Natural killer cell (primary cell): ENCODE measurements around the gene FAM83C. TPM values are rescaled to one million over a fixed set of nuclear protein-coding genes. Genes with fewer than 3 reads are reported as not detected.
A peak's percentile ranks its signal among the peaks of the same experiment; 100 is the strongest.
"Not testable (repeated sequence)": the region's sequence is repeated elsewhere in the genome, so short reads cannot be mapped to it uniquely, and the experiment has no call there.

Experiments used
- ATAC-seq, 3 donors: fragments of 150-1000 bp in 2 of 3; fragments of 200-7000 bp in 1 of 3; cut with Tn5 transposase; 1 replicate in 1 of 3; 2 replicates in 2 of 3; pipeline ENCODE4 v1.10.0; 2021; ENCODE audit warnings: mild to moderate bottlenecking in 2 of 3, moderate library complexity in 2 of 3
- DNase-seq, 2 donors: peaks; one replicate each; pipeline versions ENCODE4 v3.0.0 to v3.0.0-alpha.2; 2013 to 2021; ENCODE audit warnings: mixed read lengths in 1 of 2
- H3K27ac ChIP-seq: one replicate; pipeline ENCODE4 v1.5.1; 2013; ENCODE audit warnings: mild to moderate bottlenecking, low read length
- H3K27me3 ChIP-seq: one replicate; pipeline ENCODE4 v1.6.1; 2013; ENCODE audit warnings: low read length; ENCODE audit not compliant: control insufficient read depth, insufficient read depth
- H3K36me3 ChIP-seq: one replicate; pipeline ENCODE4 v1.6.1; 2013; ENCODE audit warnings: low read length; ENCODE audit not compliant: control insufficient read depth, insufficient read depth
- H3K4me1 ChIP-seq: one replicate; pipeline ENCODE4 v1.6.1; 2013; ENCODE audit warnings: low read length; ENCODE audit not compliant: control insufficient read depth, insufficient read depth
- H3K4me3 ChIP-seq: one replicate; pipeline ENCODE4 v1.5.1; 2013; ENCODE audit warnings: low read length
- H3K9me3 ChIP-seq: one replicate; pipeline ENCODE4 v1.6.1; 2013; ENCODE audit warnings: low read length; ENCODE audit not compliant: control insufficient read depth, insufficient read depth
- H3K27ac Mint-ChIP-seq, 2 donors: one replicate each; pipeline ENCODE4 v1.8.0; 2022; ENCODE audit warnings: mild to moderate bottlenecking in 2 of 2, mixed read lengths in 2 of 2, moderate library complexity in 1 of 2
- H3K27me3 Mint-ChIP-seq, 2 donors: one replicate each; pipeline ENCODE4 v1.8.0; 2022; ENCODE audit warnings: low read depth in 2 of 2, mixed read lengths in 2 of 2
- H3K36me3 Mint-ChIP-seq: one replicate; pipeline ENCODE4 v1.8.0; 2022; ENCODE audit warnings: mixed read lengths
- H3K4me1 Mint-ChIP-seq, 2 donors: one replicate each; pipeline ENCODE4 v1.8.0; 2022; ENCODE audit warnings: mixed read lengths in 2 of 2
- H3K4me3 Mint-ChIP-seq: one replicate; pipeline ENCODE4 v1.8.0; 2022; ENCODE audit warnings: mild to moderate bottlenecking, moderate library complexity, mixed read lengths
- H3K9me3 Mint-ChIP-seq, 2 donors: one replicate each; pipeline ENCODE4 v1.8.0; 2022; ENCODE audit warnings: mixed read lengths in 2 of 2
- WGBS: methylation state at CpG from one replicate; pipeline ENCODE4 v1.1.7; 2013; ENCODE audit warnings: missing lambda C conversion rate; ENCODE audit not compliant: insufficient coverage; 5-methylcytosine and 5-hydroxymethylcytosine counted together
- intact Hi-C: fragments of 100-400 bp; cut with micrococcal nuclease; formaldehyde crosslinking; loops from one replicate; pipeline ENCODE4 v1.14.2; 2022
- total RNA-seq, 4 donors: library from RNA; stranded (reverse); fragments of 120-200 nt in 1 of 4; gene quantifications; one replicate each; pipeline versions ENCODE4 v1.2.3 to v1.2.4, GENCODE V29; 2013 to 2022
- TF ChIP-seq, protein P1 (sequence below): fragments of 200-600 bp; IDR thresholded peaks from one replicate; pipeline ENCODE4 v1.8.0; 2022; ENCODE audit warnings: antibody characterized with exemption

Gene FAM83C
- total RNA-seq, 3 donors from 2014 or later (not counting 1 experiment from before 2014, with no cell fraction given) = not detected

DNA sequence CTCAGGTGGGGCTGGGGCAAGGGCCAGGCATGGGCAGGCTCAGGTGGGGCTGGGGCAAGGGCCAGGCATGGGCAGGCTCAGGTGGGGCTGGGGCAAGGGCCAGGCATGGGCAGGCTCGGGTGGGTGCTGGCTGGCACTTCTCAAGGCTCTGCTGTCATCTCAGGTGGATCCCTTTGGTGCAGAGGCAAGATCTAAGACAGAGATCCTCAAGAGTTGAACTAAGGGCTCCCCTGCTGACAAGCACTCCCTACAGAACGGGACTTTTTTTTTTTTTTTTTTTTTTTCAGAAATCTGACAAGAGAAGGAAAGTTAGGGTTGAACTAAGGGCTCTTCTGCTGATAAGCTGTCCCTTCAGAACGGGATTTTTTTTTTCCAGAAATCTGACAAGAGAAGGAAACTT is 39.2 kb downstream of the FAM83C start:
- no peaks in the 10 kb centered on the region for H3K36me3 Mint-ChIP-seq
- H3K36me3 ChIP-seq = no peaks in the 10 kb centered on the region
- DNase-seq = peak in 1 of 2 donors; percentile 45
- no peaks in the 10 kb centered on the region for H3K9me3 ChIP-seq
- H3K27me3 Mint-ChIP-seq = no peaks in the 10 kb centered on the region
- no peak for ATAC-seq
- TF ChIP-seq, protein P1, sequence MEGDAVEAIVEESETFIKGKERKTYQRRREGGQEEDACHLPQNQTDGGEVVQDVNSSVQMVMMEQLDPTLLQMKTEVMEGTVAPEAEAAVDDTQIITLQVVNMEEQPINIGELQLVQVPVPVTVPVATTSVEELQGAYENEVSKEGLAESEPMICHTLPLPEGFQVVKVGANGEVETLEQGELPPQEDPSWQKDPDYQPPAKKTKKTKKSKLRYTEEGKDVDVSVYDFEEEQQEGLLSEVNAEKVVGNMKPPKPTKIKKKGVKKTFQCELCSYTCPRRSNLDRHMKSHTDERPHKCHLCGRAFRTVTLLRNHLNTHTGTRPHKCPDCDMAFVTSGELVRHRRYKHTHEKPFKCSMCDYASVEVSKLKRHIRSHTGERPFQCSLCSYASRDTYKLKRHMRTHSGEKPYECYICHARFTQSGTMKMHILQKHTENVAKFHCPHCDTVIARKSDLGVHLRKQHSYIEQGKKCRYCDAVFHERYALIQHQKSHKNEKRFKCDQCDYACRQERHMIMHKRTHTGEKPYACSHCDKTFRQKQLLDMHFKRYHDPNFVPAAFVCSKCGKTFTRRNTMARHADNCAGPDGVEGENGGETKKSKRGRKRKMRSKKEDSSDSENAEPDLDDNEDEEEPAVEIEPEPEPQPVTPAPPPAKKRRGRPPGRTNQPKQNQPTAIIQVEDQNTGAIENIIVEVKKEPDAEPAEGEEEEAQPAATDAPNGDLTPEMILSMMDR = no peak
- no peak overlapping the region for H3K4me3 ChIP-seq
- 66% methylated on average over 3 of the region's 3 CpGs for WGBS
- peaks cover 38% of the 10 kb centered on the region for H3K4me1 ChIP-seq
- peaks cover 24% of the 10 kb centered on the region in 2 donors for H3K4me1 Mint-ChIP-seq
- intact Hi-C loops = loop anchor here (10.0 kb wide), 1 partner anchor 362 kb away; the partner anchor contains the start of gene SPAG4
- H3K27me3 ChIP-seq = no peaks in the 10 kb centered on the region
- peak overlapping the region; percentile 76 to 94 for H3K27ac Mint-ChIP-seq
- no peaks in the 10 kb centered on the region for H3K9me3 Mint-ChIP-seq
- peak overlapping the region; percentile 13 for H3K4me3 Mint-ChIP-seq
- peak overlapping the region; percentile 89 for H3K27ac ChIP-seq

DNA sequence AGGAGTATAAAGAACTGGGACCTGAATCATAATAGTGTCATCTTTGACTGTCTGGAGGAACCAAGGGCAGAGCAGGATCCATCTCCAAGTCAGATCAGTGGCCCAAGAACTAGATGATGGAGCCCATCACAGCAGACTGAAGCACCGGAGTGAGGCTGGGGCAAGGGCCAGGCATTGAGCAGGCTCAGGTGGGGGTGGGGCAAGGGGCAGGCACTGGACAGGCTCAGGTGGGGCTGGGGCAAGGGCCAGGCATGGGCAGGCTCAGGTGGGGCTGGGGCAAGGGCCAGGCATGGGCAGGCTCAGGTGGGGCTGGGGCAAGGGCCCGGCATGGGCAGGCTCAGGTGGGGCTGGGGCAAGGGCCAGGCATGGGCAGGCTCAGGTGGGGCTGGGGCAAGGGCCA is 39.6 kb downstream of the FAM83C start:
- H3K9me3 Mint-ChIP-seq, H3K27me3 Mint-ChIP-seq, H3K36me3 ChIP-seq, H3K27me3 ChIP-seq, H3K36me3 Mint-ChIP-seq, H3K9me3 ChIP-seq, H3K4me3 ChIP-seq, DNase-seq: not testable (repeated sequence)
- 97% methylated on average over 2 of the region's 2 CpGs for WGBS
- peak overlapping the region; percentile 94 to 95 for H3K27ac Mint-ChIP-seq
- intact Hi-C loops = loop anchor here (10.0 kb wide), 1 partner anchor 362 kb away; the partner anchor contains the start of gene SPAG4
- peak overlapping the region; percentile 83 for H3K4me3 Mint-ChIP-seq
- peaks cover 24% of the 10 kb centered on the region in 2 donors for H3K4me1 Mint-ChIP-seq
- H3K27ac ChIP-seq = peak overlapping the region; percentile 89
- H3K4me1 ChIP-seq = peaks cover 38% of the 10 kb centered on the region
- peak; percentile 9 to 20 (median 18) for ATAC-seq

DNA sequence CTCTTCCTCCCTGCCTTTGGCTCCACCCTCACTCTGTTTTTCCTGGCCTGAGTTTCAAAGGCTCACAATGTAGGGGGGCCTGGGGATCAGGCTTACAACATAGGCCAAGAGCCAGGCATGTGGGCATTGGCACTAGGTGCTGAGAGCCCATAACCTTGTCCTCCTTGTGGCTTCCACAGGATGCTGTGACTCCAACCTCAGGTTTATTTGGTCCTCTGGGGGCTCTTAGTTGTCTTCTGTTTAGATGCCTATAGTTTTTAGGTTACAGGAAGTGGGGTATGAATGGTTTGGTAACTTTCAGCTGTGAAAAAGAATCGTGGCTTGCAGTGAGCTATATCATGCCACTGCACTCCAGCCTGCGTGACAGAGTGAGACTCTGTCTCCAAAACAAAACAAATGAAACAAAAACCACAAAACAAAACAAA is 40.2 kb downstream of the FAM83C start:
- Mint-ChIP-seq H3K27me3 (no peaks in the 10 kb centered on the region), H3K36me3 (no peaks in the 10 kb centered on the region), H3K4me3 (peak overlapping the region; percentile 83), H3K9me3 (no peaks in the 10 kb centered on the region), H3K4me1 (peaks cover 24% of the 10 kb centered on the region in 2 donors), H3K27ac (peak overlapping the region; percentile 94 to 95)
- WGBS = 3% methylated on average over 2 of the region's 2 CpGs
- no peaks in the 10 kb centered on the region for H3K27me3 ChIP-seq
- TF ChIP-seq, protein P1 = no peak
- no peaks in the 10 kb centered on the region for H3K36me3 ChIP-seq
- H3K4me1 ChIP-seq = peaks cover 38% of the 10 kb centered on the region
- peak; percentile 91 to 94 (median 92) for ATAC-seq
- intact Hi-C loops = loop anchor here (10.0 kb wide), 1 partner anchor 363 kb away; the partner anchor contains the start of gene SPAG4
- no peak overlapping the region for H3K4me3 ChIP-seq
- H3K9me3 ChIP-seq = no peaks in the 10 kb centered on the region
- peak overlapping the region; percentile 89 for H3K27ac ChIP-seq
- peak; percentile 46 to 79 for DNase-seq

DNA sequence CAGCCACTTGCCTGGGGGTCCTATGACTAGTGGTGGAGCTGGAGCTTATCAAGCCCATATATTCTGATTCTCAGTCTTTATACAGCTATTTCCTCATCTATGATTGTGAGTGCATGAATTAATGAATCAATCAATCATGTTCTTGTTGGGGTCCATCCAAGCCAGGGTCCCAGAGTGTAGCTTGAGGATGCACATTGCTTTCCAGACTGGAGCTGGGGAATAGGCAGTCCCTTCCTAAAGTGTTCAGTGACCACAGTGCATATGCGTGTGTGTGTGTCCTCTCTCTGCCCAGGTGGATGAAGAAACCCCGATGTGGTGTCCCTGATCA is 40.6 kb downstream of the FAM83C start:
- H3K9me3 ChIP-seq = no peaks in the 10 kb centered on the region
- Mint-ChIP-seq H3K9me3 (no peaks in the 10 kb centered on the region), H3K4me3 (peak overlapping the region; percentile 83), H3K27ac (peak overlapping the region; percentile 94 to 95), H3K4me1 (peaks cover 24% of the 10 kb centered on the region in 2 donors), H3K36me3 (no peaks in the 10 kb centered on the region), H3K27me3 (no peaks in the 10 kb centered on the region)
- H3K27me3 ChIP-seq = no peaks in the 10 kb centered on the region
- no peak overlapping the region for H3K4me3 ChIP-seq
- H3K27ac ChIP-seq = peak overlapping the region; percentile 89
- 66% methylated on average over 2 of the region's 2 CpGs for WGBS
- H3K36me3 ChIP-seq = no peaks in the 10 kb centered on the region
- peaks cover 38% of the 10 kb centered on the region for H3K4me1 ChIP-seq
- TF ChIP-seq, protein P1 = no peak
- intact Hi-C loops = loop anchor here (10.0 kb wide), 1 partner anchor 363 kb away; the partner anchor contains the start of gene SPAG4
- DNase-seq (no peak), ATAC-seq (no peak)
